H1 (cell line): ENCODE measurements around the gene SCCPDH. TPM values are rescaled to one million over a fixed set of nuclear protein-coding genes. Genes with fewer than 3 reads are reported as not detected.

ENCODE experiments used
- CEBPB ChIP-seq: IDR thresholded peaks from 2 replicates; pipeline ENCODE4 v1.6.1; 2012; ENCODE audit warnings: low read depth, low read length
- CTBP2 ChIP-seq: IDR thresholded peaks from 2 replicates; pipeline ENCODE4 v1.7.0; 2011; ENCODE audit warnings: borderline replicate concordance, mild to moderate bottlenecking, moderate library complexity, mixed read lengths, low read length; ENCODE audit not compliant: insufficient read depth, insufficient read length
- JUND ChIP-seq: IDR thresholded peaks from 2 replicates; pipeline ENCODE4 v1.6.1; 2011; ENCODE audit warnings: mild to moderate bottlenecking, improper control_type of control experiment, low read length
- KDM1A ChIP-seq: fragments of 200-600, 300-600 bp; sonication (generic); IDR thresholded peaks from 2 replicates; pipeline ENCODE4 v1.7.1; 2016; ENCODE audit warnings: mild to moderate bottlenecking, low read length, borderline replicate concordance
- NRF1 ChIP-seq: IDR thresholded peaks from 2 replicates; pipeline ENCODE4 v1.6.1; 2011; ENCODE audit warnings: mild to moderate bottlenecking, low read depth, low read length, improper control_type of control experiment
- ZNF274 ChIP-seq: IDR thresholded peaks from 2 replicates; pipeline ENCODE4 v1.7.0; 2012; ENCODE audit warnings: low read length, borderline replicate concordance; ENCODE audit errors: extremely low read depth
- polyA plus RNA-seq, 7 experiments: library from polyadenylated mRNA; depleted of rRNA in 3 of 7; stranded (reverse) in 5 of 7; unstranded in 2 of 7; fragments of >200 nt in 5 of 7; fragments of 200-250 nt in 2 of 7; gene quantifications; 1 replicate in 5 of 7; 2 replicates in 1 of 7; 4 replicates in 1 of 7; pipeline versions ENCODE4 v1.2.1 to v1.2.3, GENCODE V29; 2011 to 2013; ENCODE audit warnings: missing spikeins in 2 of 7, mixed read lengths in 2 of 7
- total RNA-seq: library from RNA; stranded (reverse); fragmentation: NEBNext Ultra II Directional; extraction: Animal tissue kit (Norgen Biotek cat#: 25700); gene quantifications from 2 replicates; pipeline ENCODE4 v1.2.1, GENCODE V29; 2021
- TF ChIP-seq, protein P1 (sequence below): IDR thresholded peaks from 2 replicates; pipeline ENCODE4 v1.6.1; 2012; ENCODE audit warnings: inconsistent platforms

Gene SCCPDH
- total and polyA plus RNA-seq, 2 of the 8 experiments (the other 6 are each of a cell fraction or from before 2014, with no cell fraction given): 9.5 to 17.0 TPM

GRCh38 chr1:246678816-246679793 is 45.1 kb upstream of the SCCPDH start (continued):
- TF ChIP-seq JUND: no peak
- no peak for TF ChIP-seq CEBPB
- TF ChIP-seq ZNF274: no peak
- TF ChIP-seq, protein P1, sequence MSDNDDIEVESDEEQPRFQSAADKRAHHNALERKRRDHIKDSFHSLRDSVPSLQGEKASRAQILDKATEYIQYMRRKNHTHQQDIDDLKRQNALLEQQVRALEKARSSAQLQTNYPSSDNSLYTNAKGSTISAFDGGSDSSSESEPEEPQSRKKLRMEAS: no peak
- TF ChIP-seq CTBP2: no peak
- TF ChIP-seq NRF1: no peak
- TF ChIP-seq KDM1A: no peak
- TF ChIP-seq, all 59 proteins: peak for 0
